Tibial nerve (tissue), 4 donors: ENCODE data around the gene GTF2H4. TPM values are rescaled to one million over a fixed set of nuclear protein-coding genes. Genes with fewer than 3 reads are reported as not detected.

Experiments
- DNase-seq, 2 donors: peaks; one replicate each; pipeline ENCODE4 v3.0.0-alpha.2; 2019; ENCODE audit warnings: low spot score in 2 of 2
- H3K27ac ChIP-seq, 4 donors: fragments of 200-600 bp; sonication (generic) in 3 of 4; one replicate each; pipeline ENCODE4 v1.5.1; 2017 to 2019; ENCODE audit warnings: mild to moderate bottlenecking in 1 of 4
- H3K27me3 ChIP-seq, 2 donors: fragments of 200-600 bp; sonication (generic) in 1 of 2; one replicate each; pipeline versions ENCODE4 v1.5.1 to v1.6.0; 2017 to 2019
- H3K36me3 ChIP-seq, 3 donors: fragments of 200-600 bp; sonication (generic); one replicate each; pipeline ENCODE4 v1.5.1; 2018 to 2019
- H3K4me1 ChIP-seq, 4 donors: fragments of 200-600 bp; sonication (generic) in 3 of 4; one replicate each; pipeline ENCODE4 v1.5.1; 2017 to 2019
- H3K4me3 ChIP-seq, 4 donors: fragments of 200-600 bp; sonication (generic) in 3 of 4; one replicate each; pipeline ENCODE4 v1.5.1; 2017 to 2019; ENCODE audit warnings: mild to moderate bottlenecking in 1 of 4, moderate library complexity in 1 of 4
- H3K9me3 ChIP-seq, 4 donors: fragments of 200-600 bp; sonication (generic) in 3 of 4; one replicate each; pipeline ENCODE4 v1.5.1; 2017 to 2019
- CTCF ChIP-seq, 5 experiments: fragments of 200-600 bp in 3 of 5; fragments of 450-650 bp in 2 of 5; sonication (generic) in 3 of 5; IDR thresholded peaks; one replicate each; pipeline ENCODE4 v1.5.1; 2016 to 2019; ENCODE audit warnings: antibody characterized with exemption in 5 of 5, mild to moderate bottlenecking in 3 of 5, moderate library complexity in 2 of 5
- EP300 ChIP-seq, 2 donors: sonication (generic); formaldehyde crosslinking; IDR thresholded peaks; one replicate each; pipeline ENCODE4 v1.6.1; 2017; ENCODE audit warnings: antibody characterized with exemption in 2 of 2, mild to moderate bottlenecking in 1 of 2
- POLR2A ChIP-seq, 2 donors: fragments of 450-650 bp; IDR thresholded peaks; one replicate each; pipeline ENCODE4 v1.6.1; 2017; ENCODE audit warnings: antibody characterized with exemption in 2 of 2, mild to moderate bottlenecking in 2 of 2, moderate library complexity in 2 of 2
- WGBS, 2 donors: methylation state at CpG; one replicate each; pipeline ENCODE4 v1.1.5; 2018; 5-methylcytosine and 5-hydroxymethylcytosine counted together
- total RNA-seq, 4 donors: library from RNA; depleted of rRNA; stranded (reverse); fragments of >200 nt; gene quantifications; one replicate each; pipeline ENCODE4 v1.1.0, GENCODE V29; 2016

Gene GTF2H4
- total RNA-seq, 4 donors from 2014 or later = 2.2 to 25.2 (median 10.1) TPM

- WGBS, 2 donors = 0 to 6% methylated on average over 12 to 49 of the region's 52 CpGs
- Histone ChIP-seq H3K4me1 (peaks cover 0 to 41% (median 12%) of the 10 kb centered on the region in 4 donors), H3K9me3 (no peaks in the 10 kb centered on the region), H3K27ac (peak within 1 kb of the TSS; percentile 81 to 97 (median 92)), H3K36me3 (peaks cover 0 to 65% (median 7%) of the 10 kb centered on the region in 3 donors), H3K4me3 (peak within 1 kb of the TSS; percentile 39 to 75 (median 57)), H3K27me3 (no peaks in the 10 kb centered on the region)
- peak; percentile 75 to 88 for TF ChIP-seq POLR2A (IDR thresholded peaks at IDR 0.05)
- TF ChIP-seq CTCF (IDR thresholded peaks at IDR 0.05) = peak; percentile 38 to 81 (median 58)
- TF ChIP-seq EP300 (IDR thresholded peaks at IDR 0.05) = peak; percentile 61 to 92
- peak; percentile 85 to 86 for DNase-seq
These were observed 6.3 kb downstream of the GTF2H4 start, which contains the start of gene VARS2 for GRCh38 chr6:30914076-30914853. Gene VARS2 (plus strand): TSS chr6:30914238. CDS start chr6:30914837, 599 bp downstream.

- TF ChIP-seq CTCF (IDR thresholded peaks at IDR 0.05) = no peak
- no peak for TF ChIP-seq EP300 (IDR thresholded peaks at IDR 0.05)
- TF ChIP-seq POLR2A (IDR thresholded peaks at IDR 0.05) = no peak
- Histone ChIP-seq H3K27me3 (no peaks in the 10 kb centered on the region), H3K27ac (peak overlapping the region; percentile 81 to 97 (median 92)), H3K36me3 (peaks cover 0 to 67% (median 7%) of the 10 kb centered on the region in 3 donors), H3K9me3 (no peaks in the 10 kb centered on the region), H3K4me3 (peak overlapping the region; percentile 39 to 75 (median 57)), H3K4me1 (peaks cover 0 to 34% (median 12%) of the 10 kb centered on the region in 4 donors)
- DNase-seq = no peak
- WGBS, 2 donors = 28 to 41% methylated on average over 17 of the region's 17 CpGs
These were observed 7.0 kb downstream of the GTF2H4 start for GRCh38 chr6:30914854-30915590.

DNA sequence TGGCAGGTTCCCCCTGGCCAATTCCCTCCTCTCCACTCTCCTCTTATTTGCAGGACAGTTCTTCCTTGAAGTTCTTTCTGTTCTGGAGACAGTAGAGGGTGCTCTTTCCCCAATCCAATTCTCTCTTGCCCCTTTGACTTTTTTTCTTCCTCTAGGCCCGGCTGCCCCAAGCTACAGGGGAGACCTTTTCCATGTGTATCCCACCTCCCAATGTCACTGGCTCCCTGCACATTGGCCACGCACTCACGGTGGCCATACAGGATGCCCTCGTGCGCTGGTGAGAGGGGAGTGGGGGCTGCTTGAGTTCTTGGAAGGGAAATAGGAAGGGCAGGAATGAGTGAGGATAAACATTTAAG is 7.6 kb downstream of the GTF2H4 start:
- TF ChIP-seq EP300 (IDR thresholded peaks at IDR 0.05) (no peak), CTCF (IDR thresholded peaks at IDR 0.05) (peak; percentile 49 to 78 (median 55))
- Histone ChIP-seq H3K36me3 (peaks cover 0 to 67% (median 7%) of the 10 kb centered on the region in 3 donors), H3K27me3 (no peaks in the 10 kb centered on the region), H3K4me1 (peaks cover 0 to 34% (median 12%) of the 10 kb centered on the region in 4 donors), H3K9me3 (no peaks in the 10 kb centered on the region), H3K27ac (peak overlapping the region; percentile 81 to 97 (median 92)), H3K4me3 (no peak overlapping the region)
- peak in 1 of 2 donors; percentile 46 for DNase-seq
- WGBS, 2 donors = 10 to 14% methylated on average over 5 of the region's 5 CpGs

DNA sequence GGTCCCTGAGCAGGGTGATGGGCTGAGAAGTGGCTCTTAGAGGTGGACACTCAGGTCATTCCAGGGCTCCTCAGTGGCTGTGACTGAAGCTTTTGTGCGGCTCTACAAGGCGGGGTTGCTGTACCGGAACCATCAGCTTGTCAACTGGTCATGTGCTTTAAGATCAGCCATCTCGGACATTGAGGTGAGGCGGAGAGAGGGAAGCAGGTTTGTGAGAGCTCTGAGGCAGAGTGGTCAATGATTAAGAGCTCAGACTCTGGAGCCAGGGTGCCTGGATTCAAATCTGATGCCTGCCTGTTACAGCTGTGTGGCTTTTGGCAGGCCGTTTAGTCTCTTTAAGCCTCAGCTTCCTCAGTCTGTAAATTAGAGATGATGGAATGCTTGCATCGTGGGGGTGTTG is 9.0 kb downstream of the GTF2H4 start:
- peaks cover 0 to 67% (median 21%) of the 10 kb centered on the region in 3 donors for H3K36me3 ChIP-seq
- no peaks in the 10 kb centered on the region for H3K9me3 ChIP-seq
- H3K27ac ChIP-seq = no peak overlapping the region
- TF ChIP-seq POLR2A (IDR thresholded peaks at IDR 0.05) = no peak
- no peak for TF ChIP-seq EP300 (IDR thresholded peaks at IDR 0.05)
- no peak for TF ChIP-seq CTCF (IDR thresholded peaks at IDR 0.05)
- H3K4me3 ChIP-seq = no peak overlapping the region
- 87 to 88% methylated on average over 7 of the region's 7 CpGs for WGBS, 2 donors
- no peaks in the 10 kb centered on the region for H3K27me3 ChIP-seq
- DNase-seq = no peak
- peaks cover 0 to 34% (median 12%) of the 10 kb centered on the region in 4 donors for H3K4me1 ChIP-seq
